ENCODE data around the gene IFRD2.

- TF ChIP-seq, protein P1, sequence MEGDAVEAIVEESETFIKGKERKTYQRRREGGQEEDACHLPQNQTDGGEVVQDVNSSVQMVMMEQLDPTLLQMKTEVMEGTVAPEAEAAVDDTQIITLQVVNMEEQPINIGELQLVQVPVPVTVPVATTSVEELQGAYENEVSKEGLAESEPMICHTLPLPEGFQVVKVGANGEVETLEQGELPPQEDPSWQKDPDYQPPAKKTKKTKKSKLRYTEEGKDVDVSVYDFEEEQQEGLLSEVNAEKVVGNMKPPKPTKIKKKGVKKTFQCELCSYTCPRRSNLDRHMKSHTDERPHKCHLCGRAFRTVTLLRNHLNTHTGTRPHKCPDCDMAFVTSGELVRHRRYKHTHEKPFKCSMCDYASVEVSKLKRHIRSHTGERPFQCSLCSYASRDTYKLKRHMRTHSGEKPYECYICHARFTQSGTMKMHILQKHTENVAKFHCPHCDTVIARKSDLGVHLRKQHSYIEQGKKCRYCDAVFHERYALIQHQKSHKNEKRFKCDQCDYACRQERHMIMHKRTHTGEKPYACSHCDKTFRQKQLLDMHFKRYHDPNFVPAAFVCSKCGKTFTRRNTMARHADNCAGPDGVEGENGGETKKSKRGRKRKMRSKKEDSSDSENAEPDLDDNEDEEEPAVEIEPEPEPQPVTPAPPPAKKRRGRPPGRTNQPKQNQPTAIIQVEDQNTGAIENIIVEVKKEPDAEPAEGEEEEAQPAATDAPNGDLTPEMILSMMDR (IDR thresholded peaks at IDR 0.05 in 8 of 11, conservative IDR thresholded peaks at IDR 0.05 in 3 of 11), result no peak
- TF ChIP-seq POLR2A (IDR thresholded peaks at IDR 0.05), result no peak
These were observed 46.9 kb downstream of the IFRD2 start for GRCh38 chr3:50245251-50245745.

All from spleen (tissue), 7 donors.